Ovary (tissue), 9 donors: Measurements from ENCODE around the gene FHIP1B. TPM values are rescaled to one million over a fixed set of nuclear protein-coding genes. Genes with fewer than 3 reads are reported as not detected.

ENCODE experiments used
- DNase-seq, 5 donors: peaks; one replicate each; pipeline ENCODE4 v3.0.0-alpha.2; 2019 to 2020
- H3K27ac ChIP-seq, 2 donors: fragments of 200-600 bp; one replicate each; pipeline versions ENCODE4 v1.5.1 to v1.8.0; 2019 to 2022
- H3K27me3 ChIP-seq: fragments of 200-600 bp; one replicate; pipeline ENCODE4 v1.8.0; 2022
- H3K36me3 ChIP-seq: fragments of 200-600 bp; sonication (generic); one replicate; pipeline ENCODE4 v1.5.1; 2019
- H3K4me1 ChIP-seq: one replicate; pipeline ENCODE4 v1.8.1; 2013; ENCODE audit warnings: mild to moderate bottlenecking, moderate library complexity; ENCODE audit not compliant: insufficient read depth
- H3K4me3 ChIP-seq: fragments of 200-600 bp; sonication (generic); one replicate; pipeline ENCODE4 v1.5.1; 2017
- H3K9me3 ChIP-seq, 2 donors: fragments of 200-600 bp in 1 of 2; sonication (generic) in 1 of 2; one replicate each; pipeline versions ENCODE4 v1.5.1 to v1.8.1; 2013 to 2019; ENCODE audit warnings: mild to moderate bottlenecking in 1 of 2, moderate library complexity in 1 of 2
- CTCF ChIP-seq, 3 donors: fragments of 450-650 bp in 2 of 3; fragments of 200-600 bp in 1 of 3; IDR thresholded peaks; one replicate each; pipeline versions ENCODE4 v1.5.1 to v1.8.0; 2016 to 2022; ENCODE audit warnings: antibody characterized with exemption in 3 of 3, mild to moderate bottlenecking in 1 of 3
- EP300 ChIP-seq: sonication (generic); formaldehyde crosslinking; IDR thresholded peaks from one replicate; pipeline ENCODE4 v1.6.1; 2017; ENCODE audit warnings: antibody characterized with exemption
- POLR2A ChIP-seq: fragments of 450-650 bp; IDR thresholded peaks from one replicate; pipeline ENCODE4 v1.6.1; 2017; ENCODE audit warnings: antibody characterized with exemption, mild to moderate bottlenecking, moderate library complexity
- WGBS, 3 donors: extraction: QIAGEN DNeasy Blood & Tissue Kit in 1 of 3; methylation state at CpG; one replicate each; pipeline versions ENCODE4 v1.1.5 to v1.1.7; 2013 to 2017; 5-methylcytosine and 5-hydroxymethylcytosine counted together
- intact Hi-C, 4 donors: fragments of 100-400 bp; cut with DNase I; formaldehyde crosslinking; loops; one replicate each; pipeline versions ENCODE4 v1.11.0 to v1.15.1; 2022 to 2023
- polyA plus RNA-seq, 2 donors: library from polyadenylated mRNA; stranded (reverse); fragments of 200-250 nt in 1 of 2; fragments of 350-450 nt in 1 of 2; fragmentation: Illumina TruSeq in 1 of 2; extraction: RNeasy Lipid Tissue Mini Kit (QIAGEN cat#74804) in 1 of 2; gene quantifications; one replicate each; pipeline ENCODE4 v1.2.3, GENCODE V29; 2013 to 2014
- total RNA-seq, 7 donors: library from RNA; depleted of rRNA in 2 of 7; stranded (reverse); fragments of >200 nt in 2 of 7; fragmentation: NEBNext Ultra II Directional in 3 of 7; extraction: Animal tissue kit (Norgen Biotek cat#: 25700) in 3 of 7; gene quantifications; one replicate each; pipeline versions ENCODE4 v1.1.0 to v1.2.4, GENCODE V29; 2016 to 2023
- donor health status: DM: no; HTN: no; CAD: no; lungs with moderate emphysema.
- donor health status: DM: no; HTN: no; CAD: no.
- donor health status: Bipolar disorder and iron deficiency.
- donor health status: DM: yes; HTN: yes; CAD: no.
- donor health status: DM: no; HTN: no; CAD: no.
- donor health status: DM: yes; HTN: yes; CAD: no.

FHIP1B gene
- total and polyA plus RNA-seq, 9 donors, result 15.9 to 59.1 (median 35.7) TPM

GRCh38 chr11:6217722-6218121 is 16.7 kb downstream of the FHIP1B start:
- Histone ChIP-seq H3K4me3 (no peak overlapping the region), H3K36me3 (no peaks in the 10 kb centered on the region), H3K27ac (no peak overlapping the region), H3K9me3 (no peaks in the 10 kb centered on the region), H3K4me1 (no peaks in the 10 kb centered on the region), H3K27me3 (no peaks in the 10 kb centered on the region)
- TF ChIP-seq POLR2A, result no peak
- TF ChIP-seq CTCF (IDR thresholded peaks at IDR 0.05), result no peak
- no peak for TF ChIP-seq EP300
- intact Hi-C loops, result no loop called here
- WGBS, 3 donors, result 83 to 91% (median 87%) methylated on average over 18 to 19 of the region's 19 CpGs
- DNase-seq, result no peak

GRCh38 chr11:6216501-6216900 is 17.9 kb downstream of the FHIP1B start:
- Histone ChIP-seq H3K27ac (no peak overlapping the region), H3K9me3 (no peaks in the 10 kb centered on the region), H3K36me3 (no peaks in the 10 kb centered on the region), H3K27me3 (no peaks in the 10 kb centered on the region), H3K4me1 (no peaks in the 10 kb centered on the region), H3K4me3 (no peak overlapping the region)
- 81 to 83% (median 81%) methylated on average over 4 of the region's 4 CpGs for WGBS, 3 donors
- no peak for DNase-seq
- no peak for TF ChIP-seq CTCF (IDR thresholded peaks at IDR 0.05)
- no peak for TF ChIP-seq EP300
- no peak for TF ChIP-seq POLR2A
- intact Hi-C loops, result no loop called here

- Histone ChIP-seq H3K4me1 (peaks cover 3% of the 10 kb centered on the region), H3K27me3 (no peaks in the 10 kb centered on the region), H3K4me3 (no peak overlapping the region), H3K9me3 (no peaks in the 10 kb centered on the region), H3K27ac (no peak overlapping the region), H3K36me3 (no peaks in the 10 kb centered on the region)
- intact Hi-C loops, result no loop called here
- 92 to 97% (median 96%) methylated on average over 9 to 10 of the region's 10 CpGs for WGBS, 3 donors
- TF ChIP-seq POLR2A (no peak), EP300 (no peak), CTCF (IDR thresholded peaks at IDR 0.05) (no peak)
- DNase-seq, result no peak
Observed at GRCh38 chr11:6214530-6214929, 19.9 kb downstream of the FHIP1B start.

- WGBS, 3 donors, result 94 to 98% (median 96%) methylated on average over 9 of the region's 9 CpGs
- Histone ChIP-seq H3K36me3 (no peaks in the 10 kb centered on the region), H3K4me3 (no peak overlapping the region), H3K27ac (no peak overlapping the region), H3K4me1 (peaks cover 3% of the 10 kb centered on the region), H3K27me3 (no peaks in the 10 kb centered on the region), H3K9me3 (no peaks in the 10 kb centered on the region)
- DNase-seq, result no peak
- intact Hi-C loops, result no loop called here
- TF ChIP-seq POLR2A (no peak), CTCF (IDR thresholded peaks at IDR 0.05) (no peak), EP300 (no peak)
Observed at GRCh38 chr11:6210274-6210955, 24.0 kb downstream of the FHIP1B start.
